Calu3 (cell line): Measurements from ENCODE around the gene LTK. TPM values are rescaled to one million over a fixed set of nuclear protein-coding genes. Genes with fewer than 3 reads are reported as not detected.
A peak's percentile ranks its signal among the peaks of the same experiment; 100 is the strongest.

Source experiments
- BruUV-seq: library from RNA; stranded (reverse); fragments of 400-500 nt; replicated peaks from 2 replicates; lab custom pipeline; 2021; lab: Mats Ljungman, UMichigan
- CTCF ChIA-PET: fragments of 300-600 bp; sonication (Branson Sonifier 250); formaldehyde crosslinking; loops from one replicate; lab custom pipeline; 2022; ENCODE audit warnings: antibody characterized with exemption; lab: Charles Lee
- DNase-seq: peaks from one replicate; pipeline ENCODE4 v3.0.0; 2022
- H3K27ac Mint-ChIP-seq: one replicate; pipeline ENCODE4 v1.8.0; 2022; ENCODE audit warnings: mixed read lengths; ENCODE audit not compliant: unreplicated experiment
- H3K27me3 Mint-ChIP-seq: one replicate; pipeline ENCODE4 v1.8.0; 2022; ENCODE audit warnings: mixed read lengths; ENCODE audit not compliant: unreplicated experiment
- H3K36me3 Mint-ChIP-seq: one replicate; pipeline ENCODE4 v1.8.0; 2022; ENCODE audit warnings: mild to moderate bottlenecking, moderate library complexity, mixed read lengths; ENCODE audit not compliant: insufficient read depth, unreplicated experiment
- H3K4me1 Mint-ChIP-seq: one replicate; pipeline ENCODE4 v1.8.0; 2022; ENCODE audit warnings: mild to moderate bottlenecking, low read depth, mixed read lengths; ENCODE audit not compliant: unreplicated experiment
- H3K4me3 Mint-ChIP-seq: one replicate; pipeline ENCODE4 v1.8.0; 2022; ENCODE audit warnings: mild to moderate bottlenecking, low read depth, moderate library complexity, mixed read lengths; ENCODE audit not compliant: unreplicated experiment
- H3K9me3 Mint-ChIP-seq: one replicate; pipeline ENCODE4 v1.8.0; 2022; ENCODE audit warnings: low read depth, mixed read lengths; ENCODE audit not compliant: unreplicated experiment
- CTCF ChIP-seq: fragments of 200-600 bp; IDR thresholded peaks from one replicate; pipeline ENCODE4 v1.8.0; 2022; ENCODE audit warnings: antibody characterized with exemption; ENCODE audit not compliant: unreplicated experiment
- intact Hi-C: fragments of 100-400 bp; cut with micrococcal nuclease; formaldehyde crosslinking; loops from one replicate; pipeline ENCODE4 v1.10.0; 2022; ENCODE audit not compliant: unreplicated experiment
- total RNA-seq: library from RNA; stranded (reverse); gene quantifications from 2 replicates; pipeline ENCODE4 v1.2.3, GENCODE V29; 2022

The LTK gene
- total RNA-seq, 1 experiment from 2014 or later = 0.24 TPM

GRCh38 chr15:41495736-41496599 lies 17.7 kb downstream of the LTK start:
- Mint-ChIP-seq H3K4me1 (peaks cover 8% of the 10 kb centered on the region), H3K27me3 (peaks cover 12% of the 10 kb centered on the region), H3K4me3 (peak overlapping the region; percentile 46), H3K9me3 (no peaks in the 10 kb centered on the region), H3K36me3 (peaks cover 8% of the 10 kb centered on the region), H3K27ac (no peak overlapping the region)
- no peak for TF ChIP-seq CTCF
- CTCF ChIA-PET = interaction anchor here (0.6 kb wide), 1 partner anchor 63 kb away, joined by 4 read pairs; the partner anchor contains the start of gene TYRO3
- intact Hi-C loops = no loop called here
- no peak for DNase-seq
- BruUV-seq = no TSS peak

- peak; percentile 28 for DNase-seq
- CTCF ChIA-PET = interaction anchor here (0.6 kb wide), 1 partner anchor 64 kb away, joined by 4 read pairs; the partner anchor contains the start of gene TYRO3
- Mint-ChIP-seq H3K36me3 (peaks cover 8% of the 10 kb centered on the region), H3K27ac (no peak overlapping the region), H3K9me3 (no peaks in the 10 kb centered on the region), H3K4me1 (peaks cover 8% of the 10 kb centered on the region), H3K27me3 (peaks cover 12% of the 10 kb centered on the region), H3K4me3 (peak overlapping the region; percentile 46)
- intact Hi-C loops = no loop called here
- no TSS peak for BruUV-seq
- TF ChIP-seq CTCF = no peak
These were observed 18.5 kb downstream of the LTK start for GRCh38 chr15:41494922-41495735.

- Mint-ChIP-seq H3K36me3 (peaks cover 8% of the 10 kb centered on the region), H3K27ac (no peak overlapping the region), H3K9me3 (no peaks in the 10 kb centered on the region), H3K27me3 (peaks cover 12% of the 10 kb centered on the region), H3K4me3 (peak overlapping the region; percentile 46), H3K4me1 (peaks cover 8% of the 10 kb centered on the region)
- DNase-seq = peak; percentile 25
- CTCF ChIA-PET = no interaction called here
- intact Hi-C loops = no loop called here
- TF ChIP-seq CTCF = no peak
- BruUV-seq = no TSS peak
These were observed 19.3 kb downstream of the LTK start for GRCh38 chr15:41494190-41494921.

GRCh38 chr15:41493902-41494189 lies 19.8 kb downstream of the LTK start:
- no peak overlapping the region for H3K4me3 Mint-ChIP-seq
- H3K4me1 Mint-ChIP-seq = peaks cover 8% of the 10 kb centered on the region
- no peaks in the 10 kb centered on the region for H3K9me3 Mint-ChIP-seq
- CTCF ChIA-PET = no interaction called here
- H3K36me3 Mint-ChIP-seq = peaks cover 8% of the 10 kb centered on the region
- no peak for TF ChIP-seq CTCF
- DNase-seq = no peak
- H3K27ac Mint-ChIP-seq = no peak overlapping the region
- no TSS peak for BruUV-seq
- peaks cover 12% of the 10 kb centered on the region for H3K27me3 Mint-ChIP-seq
- intact Hi-C loops = no loop called here
